Mononuclear cell (primary cell): ENCODE measurements around the gene HSD17B11. TPM values are rescaled to one million over a fixed set of nuclear protein-coding genes. Genes with fewer than 3 reads are reported as not detected.
"Not testable (repeated sequence)": the region's sequence is repeated elsewhere in the genome, so short reads cannot be mapped to it uniquely, and the experiment has no call there.

Experiments
- H3K27me3 ChIP-seq: 2 replicates; pipeline ENCODE4 v1.6.0; 2011; ENCODE audit warnings: low read length, control low read depth; ENCODE audit not compliant: insufficient read depth
- H3K4me1 ChIP-seq: 2 replicates; pipeline ENCODE4 v1.5.1; 2011; ENCODE audit warnings: mild to moderate bottlenecking, low read length, control low read depth; ENCODE audit not compliant: insufficient read depth
- H3K4me3 ChIP-seq: 2 replicates; pipeline ENCODE4 v1.5.1; 2011; ENCODE audit warnings: mild to moderate bottlenecking, low read length, moderate library complexity
- H3K9me3 ChIP-seq: 2 replicates; pipeline ENCODE4 v1.5.1; 2011; ENCODE audit warnings: low read depth, mild to moderate bottlenecking, control low read depth, low read length
- total RNA-seq: library from RNA; depleted of rRNA; stranded (reverse); fragments of >200 nt; gene quantifications from one replicate; pipeline ENCODE4 v1.2.3, GENCODE V29; 2012

Gene HSD17B11
- total RNA-seq, 1 donor = 128 TPM

DNA sequence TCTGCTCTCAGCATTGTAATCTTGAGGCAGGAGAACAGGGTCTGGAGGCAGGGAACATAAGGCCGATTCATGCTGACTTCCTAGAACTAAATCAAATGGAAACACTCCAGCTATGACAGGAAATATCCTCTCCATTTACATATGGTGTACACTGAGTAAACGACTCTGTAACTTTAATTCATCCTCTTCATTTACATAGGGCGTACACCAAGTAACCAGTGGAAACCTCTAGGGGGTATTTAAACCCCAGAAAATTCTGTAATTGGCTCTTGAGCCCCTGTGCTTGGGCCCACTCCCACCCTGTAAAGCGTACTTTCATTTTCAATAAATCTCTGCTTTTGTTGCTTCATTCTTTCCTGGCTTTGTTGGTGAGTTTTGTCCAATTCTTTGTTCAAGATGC is 76.0 kb downstream of the HSD17B11 start:
- not testable (repeated sequence) for H3K9me3 ChIP-seq, H3K4me3 ChIP-seq, H3K4me1 ChIP-seq, H3K27me3 ChIP-seq

DNA sequence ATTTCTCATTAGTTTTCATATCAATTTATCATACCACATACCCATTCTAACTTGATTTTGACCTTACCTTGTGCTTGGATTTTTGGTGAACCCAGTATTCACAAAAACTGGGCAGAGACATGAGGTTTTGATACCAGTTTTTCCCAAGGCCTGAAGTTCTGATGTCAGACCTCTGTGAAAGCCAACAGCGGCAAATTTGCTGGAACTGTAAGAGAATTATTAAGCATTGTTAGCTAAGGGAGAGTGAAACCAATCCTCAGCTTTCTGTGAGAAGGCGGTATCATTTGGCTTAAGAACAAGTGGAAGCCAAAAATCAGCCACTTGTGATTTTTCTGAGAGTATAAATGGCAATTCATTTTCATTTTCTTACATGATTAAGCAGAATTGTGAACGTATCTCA is 77.2 kb downstream of the HSD17B11 start:
- no peaks in the 10 kb centered on the region for H3K9me3 ChIP-seq
- no peak overlapping the region for H3K4me3 ChIP-seq
- H3K4me1 ChIP-seq = no peaks in the 10 kb centered on the region
- H3K27me3 ChIP-seq = no peaks in the 10 kb centered on the region

DNA sequence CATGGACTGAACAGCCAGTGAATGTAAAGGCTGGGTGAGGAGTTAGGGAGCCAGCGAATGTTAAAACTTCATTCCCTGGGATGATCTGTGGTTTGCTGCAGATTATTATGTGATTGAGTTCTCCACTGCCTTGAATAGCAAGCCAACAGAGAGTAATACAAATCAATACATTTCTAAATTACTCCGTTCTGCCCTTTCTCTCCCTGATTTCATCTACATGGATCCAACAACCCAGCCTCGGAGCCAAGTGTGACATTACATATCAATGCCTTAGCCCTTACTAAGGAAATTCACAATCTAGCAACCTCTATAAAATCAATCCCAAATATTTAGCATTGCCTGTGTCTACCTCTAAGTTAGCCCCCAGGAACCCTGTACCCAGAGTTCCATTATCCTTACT is 79.3 kb downstream of the HSD17B11 start:
- Histone ChIP-seq H3K4me3 (no peak overlapping the region), H3K9me3 (no peaks in the 10 kb centered on the region), H3K27me3 (no peaks in the 10 kb centered on the region), H3K4me1 (no peaks in the 10 kb centered on the region)

DNA sequence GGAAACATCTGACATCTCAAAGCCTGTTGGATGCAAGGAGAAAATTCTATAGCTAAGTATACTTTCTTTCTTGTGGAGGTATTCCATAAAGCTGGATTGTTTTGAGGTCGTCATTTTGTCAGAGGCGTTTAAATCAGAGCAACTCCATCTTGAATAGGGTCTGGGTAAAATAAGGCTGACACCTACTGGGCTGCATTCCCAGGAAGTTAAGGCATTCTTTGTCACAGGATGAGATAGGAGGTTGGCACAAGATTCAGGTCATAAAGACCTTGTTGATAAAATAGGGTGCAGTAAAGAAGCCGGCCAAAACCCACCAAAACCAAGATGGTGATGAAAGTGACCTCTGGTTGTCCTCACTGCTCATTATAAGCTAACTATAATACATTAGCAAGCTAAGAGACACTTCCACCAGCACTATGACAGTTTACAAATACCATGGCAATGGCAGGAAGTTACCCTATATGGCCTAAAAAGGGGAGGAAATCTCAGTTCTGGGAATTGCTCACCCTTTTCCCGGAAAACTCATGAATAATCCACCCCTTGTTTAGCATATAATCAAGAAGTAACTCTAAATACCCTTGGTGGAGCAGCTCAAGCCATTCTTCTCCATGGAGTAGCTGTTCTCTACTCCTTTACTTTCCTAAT is 80.2 kb downstream of the HSD17B11 start:
- H3K4me1 ChIP-seq = no peaks in the 10 kb centered on the region
- no peak overlapping the region for H3K4me3 ChIP-seq
- no peaks in the 10 kb centered on the region for H3K9me3 ChIP-seq
- no peaks in the 10 kb centered on the region for H3K27me3 ChIP-seq

DNA sequence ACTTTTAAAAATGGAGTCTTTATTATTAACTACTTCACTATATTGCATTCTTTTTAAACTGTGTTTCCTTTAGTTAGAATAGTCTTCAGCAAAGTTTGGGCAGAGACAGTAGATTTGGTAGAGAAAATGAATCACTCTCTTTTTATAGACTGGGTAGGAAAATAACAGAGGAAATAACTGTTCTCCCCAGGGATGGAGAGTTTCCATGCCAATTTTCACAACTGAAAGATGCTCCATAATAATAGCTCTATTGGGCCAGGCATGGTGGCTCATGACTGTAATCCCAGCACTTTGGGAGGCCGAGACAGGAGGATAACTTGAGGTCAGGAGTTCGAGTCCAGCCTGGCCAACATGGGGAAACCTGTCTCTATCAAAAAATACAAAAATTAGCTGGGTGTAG is 81.4 kb downstream of the HSD17B11 start:
- no peaks in the 10 kb centered on the region for H3K4me1 ChIP-seq
- H3K27me3 ChIP-seq = no peaks in the 10 kb centered on the region
- H3K9me3 ChIP-seq = no peaks in the 10 kb centered on the region
- H3K4me3 ChIP-seq = no peak overlapping the region

DNA sequence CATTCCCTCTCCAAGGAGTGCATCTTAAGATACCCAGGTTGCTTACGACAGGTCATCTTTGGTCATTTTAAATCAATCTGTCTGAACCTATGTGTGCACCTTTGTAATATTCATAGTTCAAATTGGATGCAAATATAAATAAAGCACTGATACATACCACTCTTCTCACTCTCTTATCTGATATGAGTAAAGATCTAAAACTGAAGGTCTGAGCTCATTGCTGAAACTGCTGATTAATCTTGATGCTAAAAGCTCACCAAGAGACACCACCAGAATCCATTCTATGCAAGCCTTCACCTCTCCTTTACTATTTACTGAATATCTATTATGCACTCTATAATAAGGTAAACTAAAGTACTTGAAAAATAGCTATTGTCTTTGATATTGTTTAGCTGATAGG is 84.9 kb downstream of the HSD17B11 start:
- Histone ChIP-seq H3K27me3 (no peaks in the 10 kb centered on the region), H3K4me3 (no peak overlapping the region), H3K4me1 (no peaks in the 10 kb centered on the region), H3K9me3 (no peaks in the 10 kb centered on the region)

DNA sequence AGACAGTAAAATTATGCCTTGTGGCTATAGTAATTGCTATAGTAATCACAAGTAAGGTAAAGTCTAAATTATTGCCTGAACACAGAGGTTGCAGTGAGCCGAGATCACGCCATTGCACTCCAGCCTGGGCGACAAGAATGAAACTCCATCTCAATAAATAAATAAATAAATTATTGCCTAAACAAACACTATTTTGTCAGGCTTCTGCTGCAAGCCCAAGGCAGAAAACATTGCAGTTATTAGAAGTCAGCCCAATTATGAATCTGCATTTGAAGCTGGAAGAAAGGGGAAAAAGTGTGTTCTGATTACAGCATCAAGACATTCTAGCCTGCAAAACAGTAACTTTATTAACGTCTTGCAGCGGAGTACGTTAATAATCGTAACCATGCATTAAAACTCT is 85.4 kb downstream of the HSD17B11 start:
- Histone ChIP-seq H3K9me3 (no peaks in the 10 kb centered on the region), H3K4me1 (no peaks in the 10 kb centered on the region), H3K27me3 (no peaks in the 10 kb centered on the region), H3K4me3 (no peak overlapping the region)

DNA sequence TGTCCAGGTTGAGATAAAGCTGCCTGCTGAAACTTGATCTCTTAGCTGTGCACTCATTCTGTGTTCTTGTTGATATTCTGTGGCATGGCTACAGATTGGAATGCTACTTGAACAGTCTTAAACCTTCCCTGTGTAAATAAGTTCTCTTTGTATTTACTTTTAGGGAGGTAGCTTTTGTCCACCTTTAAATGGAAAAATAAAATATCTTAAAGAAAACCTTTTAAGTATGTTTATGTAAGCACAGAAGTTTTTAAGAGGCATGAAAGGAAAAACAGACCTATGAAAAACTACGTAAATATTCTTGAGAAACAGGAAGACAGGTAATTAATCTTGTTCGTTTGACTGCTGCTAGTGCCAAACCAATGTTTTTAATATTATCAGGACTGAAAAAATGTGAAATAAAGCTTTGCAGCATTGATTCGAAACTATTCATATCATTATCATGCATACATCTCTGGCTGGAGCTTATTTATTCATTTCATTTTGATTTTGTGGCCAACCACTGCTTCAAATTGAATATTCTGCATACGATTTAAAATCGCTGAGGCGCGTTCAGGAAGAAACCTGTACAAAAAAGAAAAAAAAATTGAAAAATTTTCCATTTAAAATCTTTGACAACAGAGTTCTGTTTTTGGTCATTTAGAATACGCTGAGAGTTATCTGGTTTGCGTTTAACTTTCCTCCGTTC is 86.1 kb downstream of the HSD17B11 start:
- Histone ChIP-seq H3K4me3 (no peak overlapping the region), H3K27me3 (no peaks in the 10 kb centered on the region), H3K4me1 (no peaks in the 10 kb centered on the region), H3K9me3 (no peaks in the 10 kb centered on the region)

DNA sequence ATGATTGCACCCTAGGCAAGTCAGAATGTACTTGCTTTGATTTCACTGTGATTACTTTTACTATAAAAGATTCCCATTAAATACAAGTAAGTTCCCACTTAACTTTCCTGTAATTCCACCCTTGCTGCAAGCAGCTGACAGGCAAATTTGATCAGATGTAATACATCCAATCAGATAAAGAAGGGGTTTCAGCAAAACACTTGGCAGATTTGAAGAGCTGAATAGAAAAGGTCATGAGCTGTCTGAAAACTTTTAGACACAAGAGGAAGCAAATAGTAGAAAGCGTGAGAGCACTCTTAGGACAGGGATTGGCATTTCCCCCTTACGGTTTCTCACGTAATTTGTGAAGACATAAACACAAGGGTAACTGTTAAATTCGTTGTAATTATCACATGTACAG is 91.1 kb downstream of the HSD17B11 start:
- H3K27me3 ChIP-seq = no peaks in the 10 kb centered on the region
- H3K4me3 ChIP-seq = no peak overlapping the region
- H3K9me3 ChIP-seq = no peaks in the 10 kb centered on the region
- H3K4me1 ChIP-seq = no peaks in the 10 kb centered on the region

DNA sequence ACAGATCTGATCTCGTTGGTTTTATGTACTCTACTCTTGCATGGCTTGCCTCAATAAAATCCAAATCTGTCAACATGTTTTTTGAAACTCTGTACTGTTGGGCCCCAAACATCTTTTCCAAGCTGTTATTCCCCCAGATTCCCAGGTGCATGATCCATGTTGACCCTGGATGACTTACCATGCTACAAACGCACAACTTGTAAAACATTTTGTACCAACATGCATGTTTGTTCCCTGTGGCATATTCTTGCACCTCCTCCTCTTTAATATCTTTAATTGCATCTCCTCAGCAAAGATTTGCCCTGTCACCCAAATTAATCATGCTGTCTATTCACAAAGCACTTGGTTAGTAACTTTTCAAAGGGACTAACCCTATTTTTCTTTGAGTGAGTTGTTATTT is 92.6 kb downstream of the HSD17B11 start:
- H3K4me3 ChIP-seq = no peak overlapping the region
- no peaks in the 10 kb centered on the region for H3K4me1 ChIP-seq
- no peaks in the 10 kb centered on the region for H3K27me3 ChIP-seq
- H3K9me3 ChIP-seq = no peaks in the 10 kb centered on the region

DNA sequence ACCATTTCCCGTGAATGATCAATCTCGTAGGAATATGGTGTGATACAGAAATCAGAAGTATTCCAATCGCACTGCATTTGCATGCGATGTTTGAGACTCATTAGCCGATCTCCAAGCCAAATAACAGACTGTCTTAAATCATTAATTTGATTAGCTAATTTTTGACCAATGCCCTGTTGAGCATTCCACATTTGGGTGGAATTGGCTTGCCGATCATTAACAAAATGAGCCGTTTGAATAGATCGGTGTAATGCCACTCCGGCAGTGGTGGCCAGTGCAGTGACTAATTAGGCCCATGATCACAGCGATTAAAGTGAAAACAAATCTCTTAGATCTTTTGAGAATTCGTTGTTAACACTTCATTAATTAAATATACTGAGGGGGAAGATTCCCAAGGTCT is 96.1 kb downstream of the HSD17B11 start:
- not testable (repeated sequence) for H3K9me3 ChIP-seq, H3K27me3 ChIP-seq, H3K4me1 ChIP-seq, H3K4me3 ChIP-seq

DNA sequence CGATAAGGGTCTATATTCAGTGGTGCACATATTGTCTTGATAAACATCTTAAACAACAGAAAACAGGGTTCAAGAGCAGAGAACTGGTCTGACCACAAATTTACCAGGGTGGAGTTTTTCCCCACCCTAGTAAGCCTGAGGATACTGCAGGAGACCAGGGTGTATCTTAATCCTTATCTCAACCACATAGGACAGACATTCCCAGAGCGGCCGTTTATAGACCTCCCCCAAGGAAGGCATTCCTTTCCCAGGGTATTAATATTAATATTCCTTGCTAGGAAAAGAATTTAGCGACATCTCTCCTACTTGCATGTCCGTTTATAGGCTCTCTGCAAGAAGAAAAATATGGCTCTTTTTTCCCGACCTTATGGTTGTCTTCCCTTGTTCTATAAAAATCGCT is 97.1 kb downstream of the HSD17B11 start:
- H3K9me3 ChIP-seq, H3K4me3 ChIP-seq, H3K4me1 ChIP-seq, H3K27me3 ChIP-seq: not testable (repeated sequence)

DNA sequence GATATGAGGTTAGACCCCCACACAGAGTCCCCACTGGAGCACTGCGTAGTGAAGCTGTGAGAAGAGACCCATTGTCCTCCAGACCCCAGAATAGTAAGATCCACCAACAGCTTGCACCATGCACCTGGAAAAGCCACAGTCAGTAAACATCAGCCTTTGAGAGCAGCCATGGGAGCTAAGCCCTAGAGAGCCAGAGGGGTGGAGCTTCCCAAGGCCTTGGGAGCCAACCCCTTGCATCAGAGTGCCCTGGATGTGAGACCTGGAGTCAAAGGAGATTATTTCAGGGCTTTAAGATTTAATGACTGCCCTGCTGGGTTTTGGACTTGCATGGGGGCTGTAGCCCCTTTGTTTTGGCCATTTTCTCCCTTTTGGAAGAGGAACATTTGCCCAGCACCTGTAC is 104.0 kb downstream of the HSD17B11 start:
- Histone ChIP-seq H3K27me3 (no peaks in the 10 kb centered on the region), H3K4me3 (no peak overlapping the region), H3K9me3 (no peaks in the 10 kb centered on the region), H3K4me1 (no peaks in the 10 kb centered on the region)
